ENCODE measurements around the gene OR10A6. TPM values are rescaled to one million over a fixed set of nuclear protein-coding genes. Genes with fewer than 3 reads are reported as not detected.

OR10A6 gene
- polyA plus RNA-seq, 1 of the 3 experiments (the other 2 are of a cell fraction): not detected

- TF ChIP-seq PBX3 (IDR thresholded peaks at IDR 0.05) (no peak), RXRA (IDR thresholded peaks at IDR 0.05; ENCODE audit: borderline replicate concordance, low read depth) (no peak), CTCF (IDR thresholded peaks at IDR 0.05) (no peak), MAX (IDR thresholded peaks at IDR 0.05; ENCODE audit: low read depth) (no peak), RFX5 (IDR thresholded peaks at IDR 0.05; ENCODE audit: low read length) (no peak), TAF1 (IDR thresholded peaks at IDR 0.05; ENCODE audit: borderline replicate concordance, low read depth, low read length) (no peak), EP300 (IDR thresholded peaks at IDR 0.05; ENCODE audit: borderline replicate concordance in 1 of 2, low read depth in 1 of 2, low read length in 1 of 2) (no peak)
These were observed 37.6 kb upstream of the OR10A6 start (continued) for GRCh38 chr11:7968686-7969085.

- Histone ChIP-seq H3K27me3 (ENCODE audit: insufficient read depth) (no peaks in the 10 kb centered on the region), H3K9me3 (no peaks in the 10 kb centered on the region), H3K4me1 (ENCODE audit: control insufficient read depth in 1 of 2, insufficient read depth in 2 of 2, low read depth in 1 of 2, low read length in 1 of 2) (peaks cover 0 to 12% of the 10 kb centered on the region in 2 experiments; a peak in 1 of 4 replicates), H4K20me1 (ENCODE audit: insufficient read depth) (no peaks in the 10 kb centered on the region), H3K4me2 (no peak overlapping the region), H3F3A (replicated peaks; ENCODE audit: insufficient read depth) (peaks cover under 1% of the 10 kb centered on the region), H3K9ac (no peak overlapping the region), H3K9me2 (no peaks in the 10 kb centered on the region), H3K79me2 (ENCODE audit: insufficient read depth) (no peaks in the 10 kb centered on the region), H3K36me3 (replicated peaks in 1 of 2; ENCODE audit: control insufficient read depth in 1 of 2, insufficient read depth in 2 of 2, low read length in 1 of 2) (no peaks in the 10 kb centered on the region), H3K27ac (ENCODE audit: low read depth in 2 of 2, low read length in 1 of 2) (no peak overlapping the region), H3K4me3 (ENCODE audit: low read depth in 2 of 2, low read length in 1 of 2) (no peak overlapping the region), H2AFZ (ENCODE audit: low read depth) (no peak overlapping the region)
- ChIA-PET POLR2A (no interaction called here), CTCF (interaction anchor here (0.8 kb wide), 1 partner anchor 19 kb away, joined by 3 read pairs; no protein-coding TSS in a partner anchor)
- DNase-seq: no peak
- TF ChIP-seq GABPA (IDR thresholded peaks at IDR 0.05; ENCODE audit: low read depth) (no peak), CHD2 (IDR thresholded peaks at IDR 0.05; ENCODE audit: low read length, partially characterized antibody) (no peak), SMC3 (IDR thresholded peaks at IDR 0.05; ENCODE audit: low read depth, low read length) (no peak), TEAD4 (IDR thresholded peaks at IDR 0.05; ENCODE audit: borderline replicate concordance, insufficient read depth) (no peak), NRF1 (IDR thresholded peaks at IDR 0.05; ENCODE audit: low read depth, low read length) (no peak), EP300 (IDR thresholded peaks at IDR 0.05; ENCODE audit: borderline replicate concordance in 1 of 2, low read depth in 1 of 2, low read length in 1 of 2) (no peak), CTCF (IDR thresholded peaks at IDR 0.05) (no peak), USF1 (IDR thresholded peaks at IDR 0.05; ENCODE audit: borderline replicate concordance, low read depth) (no peak), POLR2AphosphoS5 (IDR thresholded peaks at IDR 0.05; ENCODE audit: low read depth, low read length) (no peak), RAD21 (IDR thresholded peaks at IDR 0.05; ENCODE audit: low read length) (no peak), FOXJ3 (CRISPR knock-in tag; IDR thresholded peaks at IDR 0.05) (no peak), GATA2 (CRISPR knock-in tag; IDR thresholded peaks at IDR 0.05) (no peak), ELF1 (IDR thresholded peaks at IDR 0.05) (no peak)
These were observed 36.8 kb upstream of the OR10A6 start for GRCh38 chr11:7967826-7968225.
